ENCODE measurements around the gene ZBTB20. TPM values are rescaled to one million over a fixed set of nuclear protein-coding genes. Genes with fewer than 3 reads are reported as not detected.
A peak's percentile ranks its signal among the peaks of the same experiment; 100 is the strongest.

ZBTB20 gene
- total RNA-seq, 1 donor from 2014 or later = 13.9 TPM

DNA sequence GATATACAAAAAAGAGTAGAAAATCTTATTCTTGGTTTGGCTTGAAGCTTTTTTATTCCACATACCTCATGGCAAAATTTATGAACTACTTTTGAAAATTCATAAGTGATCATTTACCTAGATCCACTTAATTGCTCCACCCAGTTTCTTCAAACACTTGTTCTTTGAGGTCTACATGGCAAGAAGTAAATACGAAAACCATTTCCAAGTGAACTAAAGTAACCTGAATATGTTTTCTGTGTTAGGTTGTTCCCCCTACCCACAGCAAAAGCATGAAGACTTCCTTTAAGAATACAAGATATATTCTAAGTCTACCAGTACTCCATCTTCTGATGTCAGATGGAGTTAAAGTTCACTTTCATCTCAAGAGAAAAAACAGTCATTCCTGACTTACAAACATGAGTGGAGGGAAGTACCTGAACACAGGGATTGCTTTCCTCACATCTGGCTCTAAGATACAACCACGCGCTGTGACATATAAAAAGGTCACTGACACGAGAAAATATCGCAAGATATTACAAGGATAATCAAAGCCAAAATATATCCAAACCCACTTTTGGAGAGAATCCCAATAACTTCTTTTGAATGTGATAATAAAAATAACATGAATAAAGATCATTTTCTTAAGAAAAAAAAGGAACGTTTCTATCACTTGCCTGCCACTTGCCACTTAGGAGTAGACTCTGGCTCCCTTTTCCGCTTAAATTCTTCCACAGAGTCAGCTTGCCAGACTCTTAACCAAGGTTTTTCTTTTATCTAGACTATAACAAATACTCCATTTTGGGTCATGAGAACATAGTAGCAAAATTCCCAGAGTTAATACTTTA lies 428.8 kb downstream of the ZBTB20 start:
- no peak for DNase-seq (ENCODE audit: low read depth in 2 of 2)

DNA sequence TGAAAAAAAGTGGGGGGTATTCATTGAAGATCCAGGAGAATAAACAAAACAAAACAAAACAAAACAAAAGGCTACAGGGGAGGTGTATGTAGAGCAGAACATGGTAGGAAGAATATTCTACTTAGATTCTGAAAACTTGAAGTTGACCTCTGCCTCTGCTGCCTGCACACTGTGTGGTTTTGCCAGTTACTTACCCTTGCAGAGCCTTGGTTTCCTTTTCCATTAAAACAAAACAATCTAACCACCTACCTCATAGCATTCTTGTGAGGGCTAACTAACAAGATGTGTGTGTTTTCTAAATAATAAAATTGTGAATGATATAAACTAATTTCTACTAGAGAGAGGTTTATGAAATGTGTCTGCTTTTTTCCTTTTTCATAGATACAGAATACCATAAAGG lies 430.2 kb downstream of the ZBTB20 start:
- DNase-seq (ENCODE audit: low read depth in 2 of 2) = no peak

DNA sequence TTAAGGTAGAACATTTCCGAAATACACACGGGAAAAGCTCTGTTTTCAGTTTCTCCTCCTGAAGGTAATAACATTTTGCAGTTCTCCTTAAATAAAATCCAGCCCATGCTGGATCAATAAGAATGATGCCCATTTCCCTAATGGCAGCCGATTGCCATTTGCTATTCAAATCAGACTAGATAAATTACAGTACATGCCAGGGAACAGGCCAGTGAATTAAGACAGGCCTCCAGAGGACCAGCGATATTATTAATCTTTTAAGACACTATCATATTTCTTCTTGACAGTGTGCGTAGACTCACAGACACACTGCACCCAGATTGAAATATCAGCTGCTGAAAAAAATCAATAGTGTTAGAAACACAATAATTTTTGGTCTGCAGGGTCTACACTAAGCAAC lies 431.0 kb downstream of the ZBTB20 start:
- DNase-seq (ENCODE audit: low read depth in 2 of 2) = no peak

DNA sequence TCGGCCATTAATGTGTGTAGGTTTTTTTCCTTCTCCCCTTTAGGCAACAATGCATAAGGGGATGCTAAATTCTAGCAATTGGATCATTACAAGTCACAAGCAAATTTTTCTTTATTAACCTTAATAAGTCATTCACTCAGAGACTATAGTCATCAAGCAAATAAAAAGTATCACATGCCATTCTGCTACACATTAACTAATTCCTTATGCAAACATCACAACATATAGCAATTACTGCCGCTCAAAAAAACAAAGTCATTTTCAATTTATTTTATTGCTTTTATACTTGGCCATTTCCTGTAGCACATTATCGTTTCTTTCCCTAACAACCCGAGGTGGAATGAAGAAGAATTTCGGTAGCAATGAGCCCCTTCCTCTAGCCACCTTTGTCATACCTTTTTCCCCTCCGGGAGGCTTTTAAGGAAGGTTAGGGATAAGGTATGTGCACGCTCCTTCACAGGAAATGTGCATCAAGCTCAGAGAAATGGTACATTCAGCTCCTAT lies 432.1 kb downstream of the ZBTB20 start:
- DNase-seq (ENCODE audit: low read depth in 2 of 2) = no peak

DNA sequence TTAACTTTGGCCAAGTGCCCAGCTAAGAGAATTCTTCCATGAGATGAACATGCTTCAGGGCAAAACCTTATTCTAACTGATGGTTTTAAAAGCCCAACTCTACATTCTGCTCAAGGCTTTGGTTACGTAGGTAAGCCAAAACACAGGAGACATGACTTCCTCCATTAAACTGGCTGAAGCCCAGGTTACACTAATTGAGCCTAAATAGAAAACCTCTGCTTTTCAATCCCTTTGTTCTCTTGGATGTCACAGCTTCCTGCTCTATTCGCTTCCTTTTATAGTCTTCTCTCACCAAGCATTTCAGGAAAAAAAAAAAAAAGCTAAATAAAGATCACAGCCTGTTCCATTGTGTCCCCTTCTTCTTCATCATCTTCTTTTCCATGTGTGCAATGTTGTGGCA lies 432.9 kb downstream of the ZBTB20 start:
- peak; percentile 23 to 72 for DNase-seq (ENCODE audit: low read depth in 2 of 2)

DNA sequence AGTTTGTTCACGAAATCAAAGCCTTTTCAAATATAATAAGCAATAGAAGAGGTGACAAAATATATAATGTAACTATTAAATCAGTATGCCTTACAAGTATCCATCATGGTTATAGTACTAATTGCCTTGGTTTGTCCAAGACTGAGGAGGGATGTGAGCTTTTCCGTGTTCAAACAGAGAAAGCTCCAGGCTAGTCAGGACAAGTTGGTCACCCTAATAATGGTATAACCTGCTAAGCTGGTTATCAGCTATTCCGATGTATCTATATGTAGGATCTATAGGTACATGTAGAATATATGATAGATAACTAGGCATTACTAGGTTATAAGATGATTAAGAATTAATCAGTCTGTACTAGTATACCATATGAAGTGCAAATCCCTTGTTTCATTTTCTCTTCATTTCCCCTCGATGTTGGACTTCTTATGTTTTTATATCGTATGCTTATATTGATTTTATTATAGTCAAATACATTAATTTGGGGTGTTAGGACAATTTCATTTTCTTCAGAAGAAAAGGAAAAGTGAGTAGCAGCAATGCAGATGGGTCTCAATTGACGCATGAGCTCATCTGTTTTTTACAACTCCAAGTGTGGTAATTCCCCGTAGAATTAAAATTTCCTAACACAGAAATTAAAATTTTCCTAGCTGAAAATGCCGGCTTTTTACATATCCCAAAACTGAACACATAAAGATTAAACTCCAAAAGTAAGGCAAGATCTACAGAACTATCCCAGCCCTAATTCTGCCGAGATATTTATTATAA lies 434.2 kb downstream of the ZBTB20 start:
- no peak for DNase-seq (ENCODE audit: low read depth in 2 of 2)

DNA sequence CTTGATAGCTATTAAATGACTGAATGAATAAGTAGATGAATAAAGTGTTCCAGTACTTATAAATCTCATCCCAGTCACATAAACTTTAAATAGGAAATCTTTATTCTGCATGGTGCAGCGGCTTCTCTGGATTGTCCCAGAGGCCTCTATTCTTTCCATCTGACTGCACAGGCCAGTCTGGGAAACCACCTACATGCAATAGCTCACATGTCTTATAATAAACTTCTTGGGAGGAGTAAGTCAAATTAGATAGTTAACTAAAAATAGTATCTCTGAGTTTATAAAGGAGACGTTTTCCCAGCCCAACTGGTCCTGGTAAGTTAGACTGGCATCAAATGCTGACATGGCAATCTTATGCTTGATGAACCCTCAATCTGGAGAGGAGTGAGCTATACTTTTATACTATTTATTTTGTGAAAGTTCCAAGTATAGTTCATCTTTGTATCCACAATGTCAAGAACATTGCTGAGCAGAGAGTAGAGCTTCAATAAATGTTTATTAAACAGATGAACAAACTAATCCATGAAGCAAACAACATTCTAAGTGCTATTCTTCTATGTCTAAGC lies 435.7 kb downstream of the ZBTB20 start:
- DNase-seq (ENCODE audit: low read depth in 2 of 2) = no peak

DNA sequence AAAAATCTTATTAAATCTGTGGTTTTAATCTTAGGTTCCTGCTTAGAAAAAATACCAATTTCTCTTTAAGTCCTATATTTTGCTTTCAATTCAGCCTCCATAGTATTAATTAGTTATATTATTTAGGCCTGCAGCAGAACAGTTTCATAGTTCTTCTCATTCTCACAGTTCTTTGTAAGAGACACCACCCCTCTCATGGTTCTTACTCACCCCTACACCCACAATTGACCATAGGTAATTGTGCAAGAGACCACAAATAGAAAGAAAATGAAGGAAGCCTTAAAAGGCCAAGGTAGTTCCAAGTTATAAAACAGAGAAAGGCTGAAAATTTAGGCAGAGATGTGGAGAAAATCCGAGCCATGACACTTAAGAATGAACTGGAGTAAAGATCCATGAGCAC lies 438.0 kb downstream of the ZBTB20 start:
- no peak for DNase-seq (ENCODE audit: low read depth in 2 of 2)

DNA sequence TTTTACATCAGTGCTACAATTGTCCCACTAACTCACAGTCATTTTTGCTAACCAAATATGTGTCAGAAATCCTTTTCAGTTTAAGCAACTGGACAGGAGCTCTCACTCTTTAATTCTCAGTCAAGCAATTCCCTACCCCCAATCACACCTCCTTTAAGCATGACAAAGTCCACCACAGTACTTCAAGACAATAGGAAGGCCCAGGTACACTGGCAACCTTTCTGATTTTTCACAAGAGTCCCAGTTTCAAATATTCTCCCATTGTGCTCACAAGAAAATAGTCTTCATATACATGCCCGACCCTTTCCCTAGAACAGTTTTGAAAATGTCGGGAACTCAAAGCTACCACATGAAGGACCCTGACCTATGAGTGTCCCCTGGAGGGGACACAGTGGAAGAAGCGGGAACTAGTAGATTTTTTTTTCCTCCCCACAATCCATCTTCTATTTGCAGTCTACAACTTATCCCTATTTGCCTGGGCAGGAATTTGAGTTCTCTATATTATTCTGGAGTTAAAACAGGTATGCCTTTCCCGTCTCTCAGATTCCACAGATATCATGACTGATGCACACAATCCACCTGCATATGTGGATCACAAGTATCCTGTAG lies 439.7 kb downstream of the ZBTB20 start:
- no peak for DNase-seq (ENCODE audit: low read depth in 2 of 2)

DNA sequence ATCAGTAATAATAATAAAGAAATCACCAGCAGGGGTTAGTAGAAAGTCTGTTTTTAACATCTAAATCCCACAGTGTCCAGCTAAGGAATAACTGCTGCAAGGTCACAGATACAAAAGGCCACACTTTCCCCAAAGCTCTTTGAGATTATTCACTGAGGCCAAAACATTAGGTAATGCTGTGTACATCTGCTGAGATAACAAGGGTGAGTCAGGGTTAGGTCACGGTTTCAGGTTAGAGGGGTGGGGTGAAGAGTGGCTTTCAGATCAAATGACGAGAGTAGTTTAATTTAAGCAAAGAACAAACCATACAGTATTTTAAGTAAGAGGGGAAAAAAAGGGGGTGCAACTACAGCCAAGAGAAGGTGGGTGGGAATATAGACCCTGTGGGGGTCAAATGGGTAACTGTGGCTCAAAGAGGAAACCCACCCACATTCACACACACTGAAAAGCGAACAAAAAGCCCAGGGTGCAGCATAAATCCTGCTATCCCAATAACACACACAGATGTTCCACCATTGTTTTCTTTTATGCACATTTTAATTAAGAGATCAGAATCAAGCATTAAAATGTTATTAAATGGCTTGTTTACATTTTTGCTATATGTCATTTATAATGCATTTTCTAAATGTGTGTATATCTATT lies 440.4 kb downstream of the ZBTB20 start:
- peak; percentile 9 to 43 for DNase-seq (ENCODE audit: low read depth in 2 of 2)

DNA sequence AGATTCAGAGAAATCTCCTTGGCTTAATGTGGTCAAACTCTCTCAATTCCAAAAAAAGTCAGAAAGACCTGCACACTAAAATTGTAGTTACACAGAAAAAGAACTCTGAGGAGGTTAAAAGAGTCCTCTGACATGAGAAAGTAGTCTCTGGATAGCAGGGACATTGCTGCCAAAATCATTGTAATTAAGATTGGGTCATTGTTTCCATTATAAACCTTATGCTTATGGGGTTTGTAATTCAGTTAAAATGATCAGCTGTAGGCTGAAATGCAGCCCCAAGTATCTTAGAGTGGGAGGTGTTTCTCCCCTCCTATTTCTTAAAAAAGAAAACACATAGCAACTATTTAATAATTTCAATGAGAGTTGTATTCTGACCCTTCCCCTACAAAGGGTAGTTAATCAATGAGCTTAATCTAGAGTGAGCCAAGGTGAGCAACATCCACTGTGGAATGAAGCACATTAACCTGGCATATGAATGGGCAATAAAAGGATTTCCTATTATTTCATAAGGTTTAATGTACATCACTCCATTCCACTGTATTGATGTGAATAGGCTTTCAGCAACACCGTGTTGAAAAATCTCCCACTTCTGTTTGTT lies 446.4 kb downstream of the ZBTB20 start:
- no peak for DNase-seq (ENCODE audit: low read depth in 2 of 2)

DNA sequence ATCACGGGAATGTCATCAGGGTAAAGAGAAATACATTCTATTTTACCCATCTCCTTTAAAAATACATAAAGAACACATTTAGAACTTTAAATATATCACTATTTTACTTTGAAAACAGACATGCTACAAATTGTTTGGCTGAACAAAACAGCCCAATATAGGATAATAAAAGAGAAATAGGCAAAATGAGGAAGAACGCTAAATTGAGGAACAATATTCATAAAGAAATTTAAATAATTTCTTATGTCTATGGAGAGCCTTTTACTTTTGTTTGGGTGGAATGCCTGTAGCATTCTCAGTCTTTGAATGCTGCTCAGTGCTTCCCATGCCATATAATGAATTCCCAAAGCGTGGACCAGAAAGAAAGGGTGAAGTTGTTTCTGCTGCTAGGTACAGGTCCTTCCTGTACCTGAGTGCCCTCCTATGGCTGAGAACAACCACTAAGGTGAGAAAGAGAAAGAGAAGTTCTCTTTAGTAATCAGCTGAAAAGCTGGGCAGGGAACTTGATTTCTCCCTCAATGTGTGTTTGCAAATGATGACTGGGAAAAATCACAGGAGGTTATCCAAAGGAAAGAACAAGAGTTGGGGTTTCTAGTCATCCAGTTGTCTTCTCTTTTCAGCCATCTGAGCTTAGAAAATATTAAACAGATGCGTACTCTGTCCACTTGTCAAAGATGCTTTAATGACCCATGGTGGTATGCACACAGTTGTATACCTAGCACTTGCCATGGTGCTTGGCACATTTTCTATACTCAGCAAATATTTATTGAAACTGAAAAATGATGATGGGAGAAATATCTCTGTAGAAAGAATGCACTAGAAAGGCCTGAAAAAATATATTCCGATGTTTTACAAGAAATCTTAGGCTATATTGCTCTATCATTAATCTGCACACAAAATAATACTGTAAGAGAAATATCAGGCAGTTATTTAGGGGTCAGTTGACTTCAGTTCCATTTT lies 448.7 kb downstream of the ZBTB20 start:
- no peak for DNase-seq (ENCODE audit: low read depth in 2 of 2)

DNA sequence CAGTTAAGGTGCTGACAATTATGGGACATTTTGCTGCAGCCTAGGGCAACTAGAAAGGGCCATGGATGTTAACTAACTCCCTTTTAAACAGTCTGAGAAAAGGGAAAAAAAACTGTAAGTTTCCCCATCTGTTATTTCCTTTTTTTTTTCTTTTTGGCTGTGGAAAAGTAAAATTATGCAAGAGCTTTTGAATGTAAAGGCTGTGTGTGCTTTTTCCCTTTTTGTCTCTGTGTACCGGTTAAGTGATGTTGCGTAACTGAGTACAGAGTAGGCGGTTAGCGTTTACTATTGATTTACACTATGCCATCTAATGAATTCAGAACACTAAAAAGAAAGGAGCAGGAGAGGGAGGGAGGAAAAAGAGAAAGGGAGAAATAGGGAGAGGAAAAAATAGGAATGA lies 449.7 kb downstream of the ZBTB20 start:
- no peak for DNase-seq (ENCODE audit: low read depth in 2 of 2)

DNA sequence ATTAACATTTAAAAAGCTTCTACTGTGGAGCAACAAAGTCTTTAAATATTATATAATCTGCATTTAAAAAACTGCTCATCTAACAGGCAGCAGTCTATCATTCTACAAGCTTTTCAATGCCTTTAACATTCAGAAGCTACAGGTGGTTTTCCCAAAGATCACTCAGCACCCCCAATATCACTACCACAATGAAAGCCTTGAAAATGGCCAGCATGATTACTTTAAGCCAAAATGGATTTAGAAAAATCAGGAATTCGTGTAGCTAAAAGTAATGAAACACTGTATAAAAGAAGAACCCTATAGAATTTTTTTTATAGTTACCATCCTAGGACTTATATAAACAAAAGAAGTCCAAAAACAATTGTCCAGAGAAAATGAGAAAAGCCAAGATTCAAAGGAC lies 452.8 kb downstream of the ZBTB20 start:
- DNase-seq (ENCODE audit: low read depth in 2 of 2) = no peak

DNA sequence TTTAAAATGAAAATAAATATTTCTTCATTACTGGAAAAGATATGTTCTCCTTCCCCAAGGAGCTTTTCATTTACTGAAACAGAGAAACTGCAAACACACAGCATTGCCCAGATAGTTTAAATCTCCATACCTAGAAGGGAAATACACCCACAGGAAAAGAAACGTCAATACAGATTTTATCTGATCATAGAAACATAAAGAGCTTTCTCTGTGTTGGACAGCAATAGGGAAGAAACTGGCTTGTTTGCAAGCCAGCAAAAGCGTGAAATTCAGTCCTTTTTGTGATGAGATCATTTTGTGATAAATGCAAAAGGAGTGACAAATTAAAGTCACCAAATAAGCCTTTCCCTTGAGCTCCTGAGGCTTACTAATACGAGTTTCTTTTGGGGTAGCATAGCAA lies 455.2 kb downstream of the ZBTB20 start:
- peak; percentile 11 to 39 for DNase-seq (ENCODE audit: low read depth in 2 of 2)

DNA sequence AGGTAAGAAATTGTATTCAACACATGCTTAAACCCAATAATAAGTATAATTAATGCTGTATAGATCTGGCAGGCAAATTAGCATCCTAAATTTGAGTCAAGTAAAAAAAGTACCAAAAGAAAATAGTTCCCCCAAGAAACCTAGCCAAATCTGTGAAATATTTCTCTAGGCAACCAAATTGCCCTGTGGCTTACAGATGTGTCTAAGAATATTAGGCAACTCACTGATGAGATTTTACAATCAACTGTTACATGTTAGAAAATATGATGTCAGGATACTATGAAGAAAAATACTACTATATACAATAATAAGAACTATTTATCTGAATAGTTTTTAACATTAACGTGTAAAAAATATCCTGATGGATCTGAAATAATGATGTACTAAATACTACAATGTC lies 456.2 kb downstream of the ZBTB20 start:
- no peak for DNase-seq (ENCODE audit: low read depth in 2 of 2)

DNA sequence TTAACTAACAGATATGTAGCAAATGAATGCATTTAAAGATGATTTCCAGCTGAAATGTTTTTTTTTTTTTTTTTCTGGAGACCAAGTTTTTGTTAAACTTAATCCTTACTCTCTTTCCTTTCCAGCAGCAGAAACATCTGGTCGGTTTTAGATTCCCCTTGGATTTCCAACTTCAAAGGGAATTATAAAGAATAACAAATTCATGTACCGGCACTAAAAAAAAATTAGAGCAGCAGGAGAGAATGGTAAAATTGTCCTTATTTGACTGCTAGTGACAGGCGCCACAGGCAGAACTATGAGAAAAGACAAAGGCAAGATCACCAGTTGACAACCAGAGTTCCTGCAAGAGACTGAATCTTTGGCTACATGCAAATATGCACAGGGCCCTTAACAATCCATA lies 459.9 kb downstream of the ZBTB20 start:
- no peak for DNase-seq (ENCODE audit: low read depth in 2 of 2)

DNA sequence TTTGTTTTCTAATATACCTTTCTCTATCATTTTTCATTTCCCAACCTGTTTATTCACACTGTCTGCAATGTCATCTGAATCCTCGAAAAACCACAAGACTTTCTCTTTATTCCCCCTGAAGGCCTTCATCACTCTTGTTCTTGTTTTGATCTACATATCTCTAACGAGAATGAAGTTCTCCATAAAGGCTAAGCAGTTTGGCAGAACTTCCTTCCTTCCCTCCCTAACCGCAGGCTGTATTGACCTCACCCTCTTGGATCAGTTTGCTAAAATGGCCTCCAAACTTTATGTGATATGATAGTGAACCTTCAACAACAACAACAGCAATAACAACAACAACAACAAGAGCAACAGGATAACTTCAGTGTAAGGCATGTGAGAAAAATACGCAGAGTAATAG lies 460.5 kb downstream of the ZBTB20 start:
- peak; percentile 4 to 53 for DNase-seq (ENCODE audit: low read depth in 2 of 2)

DNA sequence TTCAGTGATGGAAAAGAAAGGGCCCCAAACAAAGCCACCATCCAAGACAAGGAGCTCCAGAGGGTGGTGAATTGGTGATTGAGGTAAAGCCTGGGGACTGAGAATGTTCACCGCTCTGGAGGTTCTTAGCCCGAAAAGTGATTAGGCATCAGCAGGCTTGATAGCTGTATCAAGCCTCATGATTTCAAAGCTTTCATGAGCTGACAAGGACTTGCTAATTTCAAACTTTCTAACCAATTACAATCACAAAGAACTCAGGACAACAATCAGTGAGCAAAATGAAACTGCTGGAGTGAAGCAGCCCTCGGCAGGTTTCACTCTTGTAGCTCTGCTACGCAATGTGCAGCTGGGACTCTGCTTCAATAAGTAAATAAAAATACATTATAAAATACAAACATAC lies 461.9 kb downstream of the ZBTB20 start:
- DNase-seq (ENCODE audit: low read depth in 2 of 2) = peak; percentile 8 to 63

DNA sequence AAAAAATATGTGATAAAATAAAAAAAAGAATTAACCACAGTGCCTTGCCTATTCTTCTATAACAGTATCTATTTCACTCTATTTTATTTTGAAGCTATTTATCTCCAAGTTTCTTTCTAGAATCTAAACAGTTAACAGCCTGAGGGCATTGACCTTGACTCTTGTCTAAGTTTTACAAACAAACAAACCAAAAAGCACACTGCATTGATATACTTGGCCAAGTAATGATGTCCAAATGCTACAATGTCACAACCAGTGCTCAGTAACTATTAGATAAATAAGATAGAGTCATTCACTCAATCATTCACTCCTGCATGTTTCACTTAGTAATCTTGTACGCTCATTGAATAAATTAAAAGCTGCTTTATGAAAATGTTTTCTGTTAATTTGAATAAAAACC lies 466.8 kb downstream of the ZBTB20 start:
- DNase-seq (ENCODE audit: low read depth in 2 of 2) = no peak
